Stimulated activated naive CD8-positive, alpha-beta T cell treated with anti-CD3 and anti-CD28 coated beads, Interleukin-15, Interleukin-2, amounts not matched to agents 100 ng/mL and 50 ng/mL, for 24 hours (primary cell): ENCODE results near the gene UGT1A7.

Experiments
- H3K27ac Mint-ChIP-seq: one replicate; pipeline ENCODE4 v1.8.0; 2021; ENCODE audit warnings: mild to moderate bottlenecking, mixed read lengths
- H3K27me3 Mint-ChIP-seq: one replicate; pipeline ENCODE4 v1.8.0; 2021; ENCODE audit warnings: mixed read lengths
- H3K36me3 Mint-ChIP-seq: one replicate; pipeline ENCODE4 v1.8.0; 2021; ENCODE audit warnings: low read depth, mixed read lengths
- H3K4me1 Mint-ChIP-seq: one replicate; pipeline ENCODE4 v1.8.0; 2021; ENCODE audit warnings: low read depth, mixed read lengths
- H3K4me3 Mint-ChIP-seq: one replicate; pipeline ENCODE4 v1.8.0; 2021; ENCODE audit warnings: mild to moderate bottlenecking, mixed read lengths
- H3K9me3 Mint-ChIP-seq: one replicate; pipeline ENCODE4 v1.8.0; 2021; ENCODE audit warnings: mixed read lengths

The UGT1A7 gene

GRCh38 chr2:233773854-233774253, 92.2 kb downstream of the UGT1A7 start:
- H3K9me3 Mint-ChIP-seq, result peaks cover 15% of the 10 kb centered on the region
- H3K4me3 Mint-ChIP-seq, result no peak overlapping the region
- no peaks in the 10 kb centered on the region for H3K4me1 Mint-ChIP-seq
- peaks cover 17% of the 10 kb centered on the region for H3K27me3 Mint-ChIP-seq
- H3K27ac Mint-ChIP-seq, result no peak overlapping the region
- H3K36me3 Mint-ChIP-seq, result no peaks in the 10 kb centered on the region

GRCh38 chr2:233775414-233775813, 93.7 kb downstream of the UGT1A7 start:
- Mint-ChIP-seq H3K36me3 (no peaks in the 10 kb centered on the region), H3K4me1 (no peaks in the 10 kb centered on the region), H3K4me3 (no peak overlapping the region), H3K27me3 (peaks cover 21% of the 10 kb centered on the region), H3K27ac (no peak overlapping the region), H3K9me3 (peaks cover 15% of the 10 kb centered on the region)

GRCh38 chr2:233778030-233778429, 96.3 kb downstream of the UGT1A7 start, which contains the start of gene MROH2A:
MROH2A (plus strand) TSS chr2:233778330; CDS start chr2:233779359, 1,029 bp downstream.
- H3K9me3 Mint-ChIP-seq, result peaks cover 20% of the 10 kb centered on the region
- H3K36me3 Mint-ChIP-seq, result no peaks in the 10 kb centered on the region
- H3K4me3 Mint-ChIP-seq, result no peak within 1 kb of the TSS
- no peak within 1 kb of the TSS for H3K27ac Mint-ChIP-seq
- H3K4me1 Mint-ChIP-seq, result no peaks in the 10 kb centered on the region
- peaks cover 25% of the 10 kb centered on the region for H3K27me3 Mint-ChIP-seq

- peaks cover 27% of the 10 kb centered on the region for H3K27me3 Mint-ChIP-seq
- H3K9me3 Mint-ChIP-seq, result peaks cover 20% of the 10 kb centered on the region
Measured at GRCh38 chr2:233779722-233780121, 98.0 kb downstream of the UGT1A7 start.

GRCh38 chr2:233780771-233781170, 99.1 kb downstream of the UGT1A7 start:
- H3K4me1 Mint-ChIP-seq, result no peaks in the 10 kb centered on the region
- H3K27me3 Mint-ChIP-seq, result peaks cover 23% of the 10 kb centered on the region
- peaks cover 18% of the 10 kb centered on the region for H3K9me3 Mint-ChIP-seq
- no peaks in the 10 kb centered on the region for H3K36me3 Mint-ChIP-seq
- H3K4me3 Mint-ChIP-seq, result no peak overlapping the region
- no peak overlapping the region for H3K27ac Mint-ChIP-seq

More at GRCh38 chr2:233779722-233780121, 98.0 kb downstream of the UGT1A7 start:
- Mint-ChIP-seq H3K36me3 (no peaks in the 10 kb centered on the region), H3K4me3 (no peak overlapping the region), H3K4me1 (no peaks in the 10 kb centered on the region), H3K27ac (no peak overlapping the region)

GRCh38 chr2:233789554-233789953, 107.9 kb downstream of the UGT1A7 start:
- Mint-ChIP-seq H3K9me3 (peaks cover 10% of the 10 kb centered on the region), H3K27ac (no peak overlapping the region), H3K27me3 (peaks cover 6% of the 10 kb centered on the region), H3K4me1 (no peaks in the 10 kb centered on the region), H3K36me3 (no peaks in the 10 kb centered on the region), H3K4me3 (no peak overlapping the region)

- Mint-ChIP-seq H3K36me3 (no peaks in the 10 kb centered on the region), H3K4me1 (no peaks in the 10 kb centered on the region), H3K9me3 (peaks cover 2% of the 10 kb centered on the region), H3K27ac (no peak overlapping the region), H3K4me3 (no peak overlapping the region), H3K27me3 (peaks cover 2% of the 10 kb centered on the region)
Measured at GRCh38 chr2:233791151-233791882, 109.6 kb downstream of the UGT1A7 start.

GRCh38 chr2:233791883-233792329, 110.2 kb downstream of the UGT1A7 start:
- H3K27ac Mint-ChIP-seq, result no peak overlapping the region
- H3K27me3 Mint-ChIP-seq, result no peaks in the 10 kb centered on the region
- no peak overlapping the region for H3K4me3 Mint-ChIP-seq
- H3K9me3 Mint-ChIP-seq, result no peaks in the 10 kb centered on the region
- no peaks in the 10 kb centered on the region for H3K4me1 Mint-ChIP-seq
- no peaks in the 10 kb centered on the region for H3K36me3 Mint-ChIP-seq

- no peak overlapping the region for H3K27ac Mint-ChIP-seq
- no peaks in the 10 kb centered on the region for H3K9me3 Mint-ChIP-seq
- no peaks in the 10 kb centered on the region for H3K36me3 Mint-ChIP-seq
- H3K4me3 Mint-ChIP-seq, result no peak overlapping the region
- H3K27me3 Mint-ChIP-seq, result no peaks in the 10 kb centered on the region
- no peaks in the 10 kb centered on the region for H3K4me1 Mint-ChIP-seq
Measured at GRCh38 chr2:233792720-233793119, 111.0 kb downstream of the UGT1A7 start.

- no peaks in the 10 kb centered on the region for H3K4me1 Mint-ChIP-seq
- no peaks in the 10 kb centered on the region for H3K36me3 Mint-ChIP-seq
- no peak overlapping the region for H3K4me3 Mint-ChIP-seq
- H3K27me3 Mint-ChIP-seq, result no peaks in the 10 kb centered on the region
- H3K27ac Mint-ChIP-seq, result no peak overlapping the region
- no peaks in the 10 kb centered on the region for H3K9me3 Mint-ChIP-seq
Measured at GRCh38 chr2:233793465-233794127, 111.9 kb downstream of the UGT1A7 start.

GRCh38 chr2:233794128-233794658, 112.5 kb downstream of the UGT1A7 start:
- Mint-ChIP-seq H3K27me3 (no peaks in the 10 kb centered on the region), H3K4me1 (no peaks in the 10 kb centered on the region), H3K36me3 (no peaks in the 10 kb centered on the region), H3K27ac (no peak overlapping the region), H3K9me3 (no peaks in the 10 kb centered on the region), H3K4me3 (no peak overlapping the region)

- no peaks in the 10 kb centered on the region for H3K27me3 Mint-ChIP-seq
Measured at GRCh38 chr2:233795735-233796171, 114.1 kb downstream of the UGT1A7 start.

GRCh38 chr2:233796254-233796653, 114.6 kb downstream of the UGT1A7 start:
- H3K36me3 Mint-ChIP-seq, result no peaks in the 10 kb centered on the region
- H3K9me3 Mint-ChIP-seq, result peaks cover 5% of the 10 kb centered on the region
- no peaks in the 10 kb centered on the region for H3K27me3 Mint-ChIP-seq
- no peak overlapping the region for H3K27ac Mint-ChIP-seq
- no peaks in the 10 kb centered on the region for H3K4me1 Mint-ChIP-seq
- no peak overlapping the region for H3K4me3 Mint-ChIP-seq

More at GRCh38 chr2:233795735-233796171, 114.1 kb downstream of the UGT1A7 start:
- Mint-ChIP-seq H3K4me3 (no peak overlapping the region), H3K4me1 (no peaks in the 10 kb centered on the region), H3K36me3 (no peaks in the 10 kb centered on the region), H3K27ac (no peak overlapping the region), H3K9me3 (peaks cover 5% of the 10 kb centered on the region)

GRCh38 chr2:233798335-233799086, 116.8 kb downstream of the UGT1A7 start:
- H3K27me3 Mint-ChIP-seq, result no peaks in the 10 kb centered on the region
- peaks cover 5% of the 10 kb centered on the region for H3K9me3 Mint-ChIP-seq
- no peaks in the 10 kb centered on the region for H3K4me1 Mint-ChIP-seq
- H3K27ac Mint-ChIP-seq, result no peak overlapping the region
- no peaks in the 10 kb centered on the region for H3K36me3 Mint-ChIP-seq
- H3K4me3 Mint-ChIP-seq, result no peak overlapping the region
